ENCODE data around the gene SLC41A3. TPM values are rescaled to one million over a fixed set of nuclear protein-coding genes. Genes with fewer than 3 reads are reported as not detected.

Gene SLC41A3
- total and polyA plus RNA-seq, 2 of the 8 experiments (the other 6 are each of a cell fraction or from before 2014, with no cell fraction given) = 30.2 to 56.4 TPM

DNA sequence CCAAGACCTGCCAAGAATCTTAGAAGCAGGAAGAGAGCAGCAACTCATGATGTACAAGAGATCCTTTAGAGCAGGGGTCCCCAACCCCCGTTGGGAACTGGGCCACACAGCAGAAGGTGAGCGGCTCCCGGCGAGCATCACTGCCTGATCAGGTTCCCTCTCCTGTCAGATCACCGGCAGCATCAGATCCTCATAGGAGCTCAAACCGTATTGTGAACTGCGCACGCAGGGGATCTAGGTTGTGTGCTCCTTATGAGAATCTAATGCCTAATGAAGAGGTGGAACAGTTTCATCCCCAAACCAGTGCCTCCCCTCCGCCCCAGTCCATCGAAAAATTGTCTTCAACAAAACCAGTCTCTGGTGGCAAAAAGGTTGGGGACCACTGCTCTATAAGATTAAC lies 13.8 kb downstream of the SLC41A3 start:
- ChIA-PET POLR2A (ENCODE audit: partially characterized antibody) (no interaction called here), CTCF (ENCODE audit: partially characterized antibody) (interaction anchor here (0.9 to 1.1 kb wide), 2 partner anchors 33 to 64 kb away, joined by 3 to 5 read pairs; no protein-coding TSS in a partner anchor)
- Histone ChIP-seq H3K4me1 (replicated peaks in 1 of 4; ENCODE audit: control insufficient read depth in 3 of 4, insufficient read depth in 4 of 4, low read length in 3 of 4) (no peaks in the 10 kb centered on the region), H3K4me2 (ENCODE audit: insufficient read depth in 1 of 2, low read depth in 2 of 2, low read length in 2 of 2) (no peak overlapping the region), H3K9me3 (ENCODE audit: insufficient read depth in 2 of 2, low read depth in 1 of 2, low read length in 1 of 2) (no peaks in the 10 kb centered on the region), H3K23ac (ENCODE audit: insufficient read length) (no peak overlapping the region), H3K14ac (ENCODE audit: insufficient read length) (no peak overlapping the region), H3K27me3 (replicated peaks in 1 of 4; ENCODE audit: control insufficient read depth in 3 of 4, extremely low read depth in 1 of 4, insufficient read depth in 3 of 4, low read length in 3 of 4) (no peaks in the 10 kb centered on the region), H3K4ac (replicated peaks; ENCODE audit: insufficient read length, low read depth, low read length) (no peak overlapping the region), H3K9ac (replicated peaks in 1 of 4; ENCODE audit: extremely low read depth in 1 of 4, low read depth in 3 of 4, low read length in 3 of 4) (no peak overlapping the region), H3K27ac (ENCODE audit: low read depth, low read length) (no peak overlapping the region), H3K23me2 (ENCODE audit: low read depth, low read length) (no peaks in the 10 kb centered on the region), H2BK20ac (ENCODE audit: low read length) (no peak overlapping the region), H3K79me1 (ENCODE audit: low read depth, low read length) (no peaks in the 10 kb centered on the region; the same call in 1 of the 2 replicates), H3K36me3 (ENCODE audit: control insufficient read depth in 2 of 4, insufficient read depth in 4 of 4, low read length in 3 of 4) (no peaks in the 10 kb centered on the region), H2BK15ac (ENCODE audit: low read length) (no peak overlapping the region), H2AFZ (ENCODE audit: low read length) (no peak overlapping the region), H3K56ac (replicated peaks; ENCODE audit: insufficient read length, low read depth, low read length) (no peak overlapping the region), H3K18ac (ENCODE audit: extremely low read depth, low read length) (no peak overlapping the region), H3K4me3 (ENCODE audit: extremely low read depth in 1 of 4, insufficient read depth in 2 of 4, low read depth in 3 of 4, low read length in 4 of 4) (no peak overlapping the region), H2BK5ac (ENCODE audit: low read depth, low read length) (no peak overlapping the region), H4K8ac (ENCODE audit: extremely low read depth, insufficient read depth, low read length) (no peak overlapping the region), H2BK12ac (ENCODE audit: low read depth, low read length) (no peak overlapping the region), H2BK120ac (replicated peaks; ENCODE audit: low read depth, low read length) (no peak overlapping the region), H4K5ac (ENCODE audit: insufficient read length, low read depth, low read length) (no peak overlapping the region), H2AK5ac (ENCODE audit: low read depth, low read length) (no peak overlapping the region), H4K91ac (replicated peaks; ENCODE audit: insufficient read length, low read length) (no peak overlapping the region), H4K20me1 (replicated peaks in 1 of 2; ENCODE audit: control insufficient read depth in 1 of 2, insufficient read depth in 2 of 2, low read length in 2 of 2) (peaks cover 0 to 2% of the 10 kb centered on the region in 2 experiments), H3K79me2 (ENCODE audit: control insufficient read depth in 1 of 2, insufficient read depth in 2 of 2, low read length in 2 of 2) (no peaks in the 10 kb centered on the region)
- DNase-seq (ENCODE audit: low read depth in 1 of 2, low spot score in 2 of 2) (no peak), FAIRE-seq (no peak)
- 80% methylated on average over 10 of the region's 10 CpGs; no CpG with 5 or more reads in 1 of the 2 experiments for WGBS, 2 experiments (ENCODE audit: extremely low coverage in 1 of 2, insufficient coverage in 1 of 2, insufficient read length in 1 of 2, insufficient replicate concordance in 2 of 2, low coverage in 1 of 2, low lambda C conversion rate in 2 of 2, missing lambda C conversion rate in 1 of 2)
- TF ChIP-seq CBX8 (IDR thresholded peaks at IDR 0.05; ENCODE audit: borderline replicate concordance, low read depth, low read length) (no peak), PHF8 (conservative IDR thresholded peaks at IDR 0.05; ENCODE audit: low read depth, low read length) (no peak), SRF (IDR thresholded peaks at IDR 0.05; ENCODE audit: low read depth, low read length) (no peak), BCL11A (IDR thresholded peaks at IDR 0.05; ENCODE audit: low read depth in 2 of 2, low read length in 2 of 2) (no peak), JUN (IDR thresholded peaks at IDR 0.05; ENCODE audit: low read depth, low read length) (no peak), HDAC6 (IDR thresholded peaks at IDR 0.05; ENCODE audit: low read depth, low read length) (no peak), SAP30 (IDR thresholded peaks at IDR 0.05; ENCODE audit: insufficient read depth, insufficient replicate concordance, low read length) (no peak), CHD2 (IDR thresholded peaks at IDR 0.05; ENCODE audit: low read length) (no peak), CTBP2 (IDR thresholded peaks at IDR 0.05; ENCODE audit: borderline replicate concordance, insufficient read depth, insufficient read length, low read length) (no peak), TAF7 (optimal IDR thresholded peaks at IDR 0.05; ENCODE audit: borderline replicate concordance, low read depth, low read length) (no peak), BRCA1 (IDR thresholded peaks at IDR 0.05; ENCODE audit: low read depth, low read length) (no peak), RBBP5 (IDR thresholded peaks at IDR 0.05; ENCODE audit: borderline replicate concordance, low read depth, low read length) (no peak), SIN3A (conservative IDR thresholded peaks at IDR 0.05 in 1 of 2, IDR thresholded peaks at IDR 0.05 in 1 of 2; ENCODE audit: low read depth in 1 of 2, low read length in 2 of 2) (no peak), MAFK (IDR thresholded peaks at IDR 0.05; ENCODE audit: low read depth, low read length) (no peak), CEBPB (IDR thresholded peaks at IDR 0.05; ENCODE audit: low read depth, low read length) (no peak)
